SK-N-SH treated with all-trans-retinoic acid at 6 μM for 48 hours (cell line): ENCODE results near the gene NOL9.

ENCODE experiments used
- ATAC-seq: fragments of 200-7000 bp; cut with Tn5 transposase; 3 replicates; pipeline ENCODE4 v1.9.1; 2020; ENCODE audit warnings: mild to moderate bottlenecking, moderate library complexity
- ARNTL ChIP-seq: fragments of 450-650 bp; formaldehyde crosslinking; IDR thresholded peaks from 2 replicates; pipeline ENCODE4 v1.5.0; 2020; ENCODE audit warnings: low read depth, mild to moderate bottlenecking, moderate library complexity, borderline replicate concordance
- CREB5 ChIP-seq: fragments of 250-450 bp; sonication (Bioruptor Pico); IDR thresholded peaks from 2 replicates; pipeline ENCODE4 v1.5.1; 2020; ENCODE audit warnings: low read depth, mild to moderate bottlenecking, moderate library complexity
- CSRNP3 ChIP-seq: fragments of 250-450 bp; sonication (Bioruptor Pico); IDR thresholded peaks from 2 replicates; pipeline ENCODE4 v1.5.1; 2021; ENCODE audit warnings: mild to moderate bottlenecking, moderate library complexity
- ESRRG ChIP-seq: fragments of 250-450 bp; sonication (Bioruptor Pico); IDR thresholded peaks from 2 replicates; pipeline ENCODE4 v1.6.1; 2021; ENCODE audit warnings: mild to moderate bottlenecking
- GLIS3 ChIP-seq: fragments of 250-450 bp; sonication (Bioruptor Pico); IDR thresholded peaks from 2 replicates; pipeline ENCODE4 v1.5.0; 2020; ENCODE audit warnings: mild to moderate bottlenecking, moderate library complexity
- OSR1 ChIP-seq: fragments of 250-450 bp; sonication (Bioruptor Pico); IDR thresholded peaks from 2 replicates; pipeline ENCODE4 v1.8.0; 2022; ENCODE audit warnings: moderate library complexity, mild to moderate bottlenecking, inconsistent platforms
- PATZ1 ChIP-seq: fragments of 250-450 bp; sonication (Bioruptor Pico); IDR thresholded peaks from 2 replicates; pipeline ENCODE4 v1.8.0; 2020; ENCODE audit warnings: mild to moderate bottlenecking, moderate library complexity, borderline replicate concordance
- POU6F1 ChIP-seq: fragments of 250-450 bp; sonication (Bioruptor Pico); IDR thresholded peaks from 2 replicates; pipeline ENCODE4 v1.8.0; 2021; ENCODE audit warnings: low read depth, mild to moderate bottlenecking, moderate library complexity, borderline replicate concordance
- PPARA ChIP-seq: fragments of 250-450 bp; sonication (Bioruptor Pico); IDR thresholded peaks from 2 replicates; pipeline ENCODE4 v1.5.0; 2020; ENCODE audit warnings: mild to moderate bottlenecking, borderline replicate concordance
- RARB ChIP-seq: fragments of 250-450 bp; sonication (Bioruptor Pico); IDR thresholded peaks from 2 replicates; pipeline ENCODE4 v1.8.0; 2021; ENCODE audit warnings: mild to moderate bottlenecking, moderate library complexity
- SNAI2 ChIP-seq: fragments of 250-450 bp; sonication (Bioruptor Pico); IDR thresholded peaks from 2 replicates; pipeline ENCODE4 v1.5.0; 2020; ENCODE audit warnings: mild to moderate bottlenecking, moderate library complexity
- TOX ChIP-seq: fragments of 250-450 bp; sonication (Bioruptor Pico); IDR thresholded peaks from 2 replicates; pipeline ENCODE4 v1.8.0; 2021; ENCODE audit warnings: mild to moderate bottlenecking, moderate library complexity, borderline replicate concordance
- ZC3H10 ChIP-seq: fragments of 250-450 bp; sonication (Bioruptor Pico); IDR thresholded peaks from 2 replicates; pipeline ENCODE4 v1.5.1; 2021; ENCODE audit warnings: mild to moderate bottlenecking, moderate library complexity
- ZFP3 ChIP-seq: fragments of 250-450 bp; sonication (Bioruptor Pico); IDR thresholded peaks from 2 replicates; pipeline ENCODE4 v1.5.0; 2020; ENCODE audit warnings: mild to moderate bottlenecking, moderate library complexity
- ZFP30 ChIP-seq: fragments of 450-650 bp; formaldehyde crosslinking; IDR thresholded peaks from 2 replicates; pipeline ENCODE4 v1.5.0; 2022; ENCODE audit warnings: mild to moderate bottlenecking, moderate library complexity
- ZNF565 ChIP-seq: fragments of 450-650 bp; formaldehyde crosslinking; conservative IDR thresholded peaks from 2 replicates; pipeline ENCODE4 v1.5.0; 2020; ENCODE audit warnings: low read depth, mild to moderate bottlenecking, moderate library complexity
- ZNF70 ChIP-seq: fragments of 450-650 bp; formaldehyde crosslinking; IDR thresholded peaks from 2 replicates; pipeline ENCODE4 v1.5.0; 2020; ENCODE audit warnings: mild to moderate bottlenecking, moderate library complexity
- ZNF8 ChIP-seq: fragments of 450-650 bp; formaldehyde crosslinking; IDR thresholded peaks from 2 replicates; pipeline ENCODE4 v1.5.0; 2020; ENCODE audit warnings: mild to moderate bottlenecking, moderate library complexity

Gene NOL9

GRCh38 chr1:6499296-6499695 is 55.0 kb downstream of the NOL9 start (continued):
- no peak for TF ChIP-seq PATZ1 (CRISPR knock-in tag)
- no peak for TF ChIP-seq OSR1 (CRISPR knock-in tag)
- no peak for TF ChIP-seq SNAI2 (CRISPR knock-in tag)
- TF ChIP-seq CREB5 (CRISPR knock-in tag): no peak
- no peak for TF ChIP-seq ZC3H10 (CRISPR knock-in tag)

- no peak for ATAC-seq
Observed at GRCh38 chr1:6498576-6499111, 55.7 kb downstream of the NOL9 start.

GRCh38 chr1:6497867-6498575 is 56.3 kb downstream of the NOL9 start:
- no peak; the same call in 2 of the 3 replicates for ATAC-seq
- TF ChIP-seq RARB (CRISPR knock-in tag): no peak

More at GRCh38 chr1:6498576-6499111, 55.7 kb downstream of the NOL9 start:
- TF ChIP-seq ZFP30: no peak
- no peak for TF ChIP-seq GLIS3 (CRISPR knock-in tag)

- TF ChIP-seq PPARA: no peak
- TF ChIP-seq POU6F1 (CRISPR knock-in tag): no peak
- ATAC-seq: peak; percentile 81
Observed at GRCh38 chr1:6497215-6497866, 57.0 kb downstream of the NOL9 start.

GRCh38 chr1:6496890-6497214 is 57.5 kb downstream of the NOL9 start:
- no peak for ATAC-seq
- no peak for TF ChIP-seq ESRRG (CRISPR knock-in tag)

- TF ChIP-seq PATZ1 (CRISPR knock-in tag): no peak
Observed at GRCh38 chr1:6496365-6496721, 58.0 kb downstream of the NOL9 start.

GRCh38 chr1:6495540-6496364 is 58.6 kb downstream of the NOL9 start:
- ATAC-seq: no peak
- TF ChIP-seq ZNF70 (CRISPR knock-in tag) (no peak), ZFP3 (no peak), TOX (CRISPR knock-in tag) (no peak), PATZ1 (CRISPR knock-in tag) (no peak), ZC3H10 (CRISPR knock-in tag) (no peak), GLIS3 (CRISPR knock-in tag) (no peak), ZNF8 (CRISPR knock-in tag) (no peak), ZNF565 (no peak), ESRRG (CRISPR knock-in tag) (no peak), CSRNP3 (CRISPR knock-in tag) (no peak), SNAI2 (CRISPR knock-in tag) (no peak), OSR1 (CRISPR knock-in tag) (no peak), ARNTL (CRISPR knock-in tag) (no peak), PPARA (no peak), ZFP30 (no peak)

More at GRCh38 chr1:6496365-6496721, 58.0 kb downstream of the NOL9 start:
- peak; percentile 5; the same call in 2 of the 3 replicates for ATAC-seq
